B cell (primary cell): ENCODE data around the gene MAPKAPK5.

Experiments used
- CTCF ChIP-seq: fragments of 200-600 bp; IDR thresholded peaks from one replicate; pipeline ENCODE4 v1.8.0; 2022; ENCODE audit warnings: antibody characterized with exemption, mild to moderate bottlenecking
- EZH2 ChIP-seq: IDR thresholded peaks from 2 replicates; pipeline ENCODE4 v1.6.1; 2012; ENCODE audit warnings: borderline replicate concordance, low read depth, mild to moderate bottlenecking, moderate library complexity, low read length; ENCODE audit not compliant: insufficient read depth, poor library complexity, severe bottlenecking

GRCh38 chr12:111846016-111846415 lies 4.0 kb downstream of the MAPKAPK5 start:
- TF ChIP-seq CTCF (no peak), EZH2 (no peak)
